Prostate gland (tissue), 2 donors: ENCODE results near the gene PARP16.

Source experiments
- CTCF ChIP-seq, 4 experiments: fragments of 200-600 bp in 2 of 4; fragments of 450-650 bp in 2 of 4; sonication (generic) in 2 of 4; IDR thresholded peaks; 1 replicate in 3 of 4; 2 replicates in 1 of 4; pipeline ENCODE4 v1.5.1; 2016 to 2019; ENCODE audit warnings: antibody characterized with exemption in 4 of 4, mild to moderate bottlenecking in 2 of 4, moderate library complexity in 2 of 4
- POLR2A ChIP-seq: fragments of 450-650 bp; IDR thresholded peaks from one replicate; pipeline ENCODE4 v1.6.1; 2016; ENCODE audit warnings: antibody characterized with exemption, mild to moderate bottlenecking
- POLR2AphosphoS5 ChIP-seq: sonication (generic); formaldehyde crosslinking; IDR thresholded peaks from one replicate; pipeline ENCODE4 v1.6.1; 2017; ENCODE audit warnings: antibody characterized with exemption

GRCh38 chr15:65231306-65231705 lies 55.4 kb downstream of the PARP16 start:
- TF ChIP-seq CTCF (IDR thresholded peaks at IDR 0.05) (no peak), POLR2AphosphoS5 (no peak), POLR2A (no peak)
